ENCODE measurements around the gene APOF. TPM values are rescaled to one million over a fixed set of nuclear protein-coding genes. Genes with fewer than 3 reads are reported as not detected.
"Not testable (repeated sequence)": the region's sequence is repeated elsewhere in the genome, so short reads cannot be mapped to it uniquely, and the experiment has no call there.

APOF gene
- total RNA-seq, 1 donor from 2014 or later = not detected

DNA sequence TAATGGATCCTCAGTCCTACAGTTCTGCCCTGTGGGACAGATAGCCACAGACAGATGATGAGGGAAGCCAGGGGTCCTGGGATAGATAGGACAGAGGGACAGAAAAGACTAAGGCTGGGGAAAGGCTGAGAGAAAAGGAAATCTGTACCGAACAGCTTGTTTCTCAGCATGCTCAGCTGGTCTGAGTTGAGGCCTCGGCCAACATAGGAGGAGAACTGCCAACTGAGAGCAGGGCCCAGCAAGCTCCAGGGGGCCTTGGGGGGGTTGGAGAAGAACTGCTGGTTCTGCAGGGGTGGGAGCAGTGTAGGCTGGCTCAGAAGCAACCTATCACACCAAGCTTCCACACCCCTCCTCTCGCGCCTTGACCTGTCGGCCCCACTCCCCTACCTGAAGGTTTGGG is 13.9 kb downstream of the APOF start:
- TF ChIP-seq, protein P1, sequence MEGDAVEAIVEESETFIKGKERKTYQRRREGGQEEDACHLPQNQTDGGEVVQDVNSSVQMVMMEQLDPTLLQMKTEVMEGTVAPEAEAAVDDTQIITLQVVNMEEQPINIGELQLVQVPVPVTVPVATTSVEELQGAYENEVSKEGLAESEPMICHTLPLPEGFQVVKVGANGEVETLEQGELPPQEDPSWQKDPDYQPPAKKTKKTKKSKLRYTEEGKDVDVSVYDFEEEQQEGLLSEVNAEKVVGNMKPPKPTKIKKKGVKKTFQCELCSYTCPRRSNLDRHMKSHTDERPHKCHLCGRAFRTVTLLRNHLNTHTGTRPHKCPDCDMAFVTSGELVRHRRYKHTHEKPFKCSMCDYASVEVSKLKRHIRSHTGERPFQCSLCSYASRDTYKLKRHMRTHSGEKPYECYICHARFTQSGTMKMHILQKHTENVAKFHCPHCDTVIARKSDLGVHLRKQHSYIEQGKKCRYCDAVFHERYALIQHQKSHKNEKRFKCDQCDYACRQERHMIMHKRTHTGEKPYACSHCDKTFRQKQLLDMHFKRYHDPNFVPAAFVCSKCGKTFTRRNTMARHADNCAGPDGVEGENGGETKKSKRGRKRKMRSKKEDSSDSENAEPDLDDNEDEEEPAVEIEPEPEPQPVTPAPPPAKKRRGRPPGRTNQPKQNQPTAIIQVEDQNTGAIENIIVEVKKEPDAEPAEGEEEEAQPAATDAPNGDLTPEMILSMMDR (conservative IDR thresholded peaks at IDR 0.05; ENCODE audit: low read depth, low read length) = no peak
- H3K4me3 ChIP-seq (ENCODE audit: low read depth, low read length) = no peak overlapping the region
- DNase-seq (ENCODE audit: low read depth) = no peak

GRCh38 chr12:56347255-56347654 is 15.4 kb downstream of the APOF start:
- not testable (repeated sequence) for DNase-seq (ENCODE audit: low read depth); H3K4me3 ChIP-seq (ENCODE audit: low read depth, low read length)

- H3K4me3 ChIP-seq (ENCODE audit: low read depth, low read length) = no peak overlapping the region
- no peak for DNase-seq (ENCODE audit: low read depth)
- TF ChIP-seq, protein P1 (conservative IDR thresholded peaks at IDR 0.05; ENCODE audit: low read depth, low read length) = no peak
These were observed 16.0 kb downstream of the APOF start for GRCh38 chr12:56346675-56347074.

DNA sequence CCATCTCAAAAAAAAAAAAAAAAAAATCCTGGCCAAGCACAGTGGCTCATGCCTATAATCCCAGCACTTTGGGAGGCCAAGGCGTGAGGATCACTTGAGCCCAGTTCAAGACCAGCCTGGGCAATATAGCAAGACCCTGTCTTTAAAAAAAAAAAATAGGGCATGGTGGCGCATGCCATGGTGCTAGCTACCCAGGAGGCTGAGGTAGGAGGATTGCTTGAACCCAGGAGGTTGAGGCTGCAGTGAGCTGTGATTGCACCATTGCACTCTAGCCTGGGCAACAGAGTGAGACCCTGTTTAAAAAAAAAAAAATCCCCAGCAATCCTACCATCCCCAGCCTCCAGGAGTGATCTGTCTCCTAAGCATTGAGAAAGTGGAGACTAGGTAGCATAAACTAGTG is 20.4 kb downstream of the APOF start:
- not testable (repeated sequence) for H3K4me3 ChIP-seq (ENCODE audit: low read depth, low read length); DNase-seq (ENCODE audit: low read depth)

- TF ChIP-seq, protein P1 (conservative IDR thresholded peaks at IDR 0.05; ENCODE audit: low read depth, low read length) = no peak
- H3K4me3 ChIP-seq (ENCODE audit: low read depth, low read length) = no peak overlapping the region
- no peak for DNase-seq (ENCODE audit: low read depth)
These were observed 21.0 kb downstream of the APOF start for GRCh38 chr12:56341616-56342015.

- TF ChIP-seq, protein P1 (conservative IDR thresholded peaks at IDR 0.05; ENCODE audit: low read depth, low read length) = no peak
- H3K4me3 ChIP-seq (ENCODE audit: low read depth, low read length) = no peak overlapping the region
- DNase-seq (ENCODE audit: low read depth) = no peak
These were observed 23.6 kb downstream of the APOF start for GRCh38 chr12:56339158-56339422.

GRCh38 chr12:56338308-56339157 is 24.1 kb downstream of the APOF start, which contains the start of gene IL23A:
Gene IL23A (plus strand): TSS chr12:56338884. CDS start chr12:56339045, 161 bp downstream.
- no peak within 1 kb of the TSS for H3K4me3 ChIP-seq (ENCODE audit: low read depth, low read length)
- TF ChIP-seq, protein P1 (conservative IDR thresholded peaks at IDR 0.05; ENCODE audit: low read depth, low read length) = no peak
- no peak for DNase-seq (ENCODE audit: low read depth)

- no peak overlapping the region for H3K4me3 ChIP-seq (ENCODE audit: low read depth, low read length)
- no peak for DNase-seq (ENCODE audit: low read depth)
- TF ChIP-seq, protein P1 (conservative IDR thresholded peaks at IDR 0.05; ENCODE audit: low read depth, low read length) = no peak
These were observed 24.9 kb downstream of the APOF start for GRCh38 chr12:56337753-56338251.
